ENCODE results near the gene CCNQ. TPM values are rescaled to one million over a fixed set of nuclear protein-coding genes. Genes with fewer than 3 reads are reported as not detected.
A peak's percentile ranks its signal among the peaks of the same experiment; 100 is the strongest.

The CCNQ gene
- total RNA-seq (ENCODE audit: low replicate concordance) = 15.2 and 22.2 TPM in 2 replicates

- Histone ChIP-seq H3K36me3 (no peaks in the 10 kb centered on the region), H3K9ac (peak within 1 kb of the TSS; percentile 52), H2AFZ (replicated peaks) (peak within 1 kb of the TSS; percentile 69), H3K4me1 (no peaks in the 10 kb centered on the region), H3K79me2 (ENCODE audit: low read depth) (peaks cover 20% of the 10 kb centered on the region), H4K20me1 (ENCODE audit: low read depth) (peaks cover 5% of the 10 kb centered on the region), H3K9me3 (ENCODE audit: low read depth) (no peaks in the 10 kb centered on the region), H3K27me3 (no peaks in the 10 kb centered on the region), H3F3A (ENCODE audit: low read depth) (no peaks in the 10 kb centered on the region), H3K4me2 (peak within 1 kb of the TSS; percentile 83), H3K4me3 (peak within 1 kb of the TSS; percentile 74), H3K27ac (no peak within 1 kb of the TSS)
- peak; percentile 24 for TF ChIP-seq EZH2phosphoT487 (IDR thresholded peaks at IDR 0.05)
- TF ChIP-seq EZH2 (IDR thresholded peaks at IDR 0.05) = no peak
- Mint-ChIP-seq H3K4me3 (peak within 1 kb of the TSS; percentile 88), H3K27me3 (ENCODE audit: insufficient read depth, low read depth) (peaks cover 15% of the 10 kb centered on the region), H3K4me1 (peaks cover 17% of the 10 kb centered on the region), H3K27ac (no peak within 1 kb of the TSS), H3K9me3 (peaks cover 42% of the 10 kb centered on the region), H3K36me3 (peaks cover 8% of the 10 kb centered on the region)
- DNase-seq (ENCODE audit: low spot score) = peak; percentile 60
These were observed at the start of gene CCNQ for GRCh38 chrX:153598541-153599191. CCNQ (minus strand) TSS chrX:153599139; CDS start chrX:153599073, 66 bp downstream.

- Histone ChIP-seq H4K20me1 (ENCODE audit: low read depth) (peaks cover 8% of the 10 kb centered on the region), H3F3A (ENCODE audit: low read depth) (no peaks in the 10 kb centered on the region), H3K9me3 (ENCODE audit: low read depth) (no peaks in the 10 kb centered on the region), H3K9ac (no peak overlapping the region), H3K79me2 (ENCODE audit: low read depth) (no peaks in the 10 kb centered on the region), H3K36me3 (no peaks in the 10 kb centered on the region), H3K4me1 (peaks cover 4% of the 10 kb centered on the region), H3K27ac (no peak overlapping the region), H2AFZ (replicated peaks) (no peak overlapping the region), H3K4me3 (peak overlapping the region; percentile 17), H3K27me3 (peaks cover 68% of the 10 kb centered on the region), H3K4me2 (peak overlapping the region; percentile 49)
- Mint-ChIP-seq H3K27me3 (ENCODE audit: insufficient read depth, low read depth) (peaks cover 37% of the 10 kb centered on the region), H3K27ac (no peak overlapping the region), H3K36me3 (no peaks in the 10 kb centered on the region), H3K4me3 (peak overlapping the region; percentile 73), H3K9me3 (peaks cover 21% of the 10 kb centered on the region), H3K4me1 (peaks cover 6% of the 10 kb centered on the region)
- peak; percentile 47 for DNase-seq (ENCODE audit: low spot score)
- TF ChIP-seq EZH2 (IDR thresholded peaks at IDR 0.05) (peak; percentile 85), EZH2phosphoT487 (IDR thresholded peaks at IDR 0.05) (peak; percentile 79), CTCF (IDR thresholded peaks at IDR 0.05) (no peak)
These were observed 48.8 kb upstream of the CCNQ start for GRCh38 chrX:153647461-153648357.

GRCh38 chrX:153646620-153647373 lies 47.9 kb upstream of the CCNQ start, which contains the start of gene DUSP9:
DUSP9 (plus strand) TSS chrX:153647203; CDS start chrX:153647954, 751 bp downstream.
- Histone ChIP-seq H3K27ac (no peak within 1 kb of the TSS), H3F3A (ENCODE audit: low read depth) (no peaks in the 10 kb centered on the region), H3K27me3 (peaks cover 77% of the 10 kb centered on the region), H3K4me2 (peak within 1 kb of the TSS; percentile 49), H3K79me2 (ENCODE audit: low read depth) (no peaks in the 10 kb centered on the region), H3K4me3 (peak within 1 kb of the TSS; percentile 17), H2AFZ (replicated peaks) (no peak within 1 kb of the TSS), H3K9ac (no peak within 1 kb of the TSS), H3K9me3 (ENCODE audit: low read depth) (no peaks in the 10 kb centered on the region), H3K4me1 (peaks cover 4% of the 10 kb centered on the region), H4K20me1 (ENCODE audit: low read depth) (peaks cover 8% of the 10 kb centered on the region), H3K36me3 (no peaks in the 10 kb centered on the region)
- H3K36me3 Mint-ChIP-seq = no peaks in the 10 kb centered on the region
- peaks cover 6% of the 10 kb centered on the region for H3K4me1 Mint-ChIP-seq
- H3K27ac Mint-ChIP-seq = no peak within 1 kb of the TSS
- DNase-seq (ENCODE audit: low spot score) = peak; percentile 72
- peaks cover 38% of the 10 kb centered on the region for H3K27me3 Mint-ChIP-seq (ENCODE audit: insufficient read depth, low read depth)
- H3K9me3 Mint-ChIP-seq = peaks cover 15% of the 10 kb centered on the region
- H3K4me3 Mint-ChIP-seq = peak within 1 kb of the TSS; percentile 73
- TF ChIP-seq EZH2phosphoT487 (IDR thresholded peaks at IDR 0.05) (no peak), EZH2 (IDR thresholded peaks at IDR 0.05) (no peak)

All from neural progenitor cell (in vitro differentiated cells).